CD4-positive, alpha-beta T cell treated with Interleukin-6 at 100 ng/mL for 8 hours (primary cell): ENCODE data around the gene DPYSL5.
"Not testable (repeated sequence)": the region's sequence is repeated elsewhere in the genome, so short reads cannot be mapped to it uniquely, and the experiment has no call there.

Experiments
- DNase-seq: peaks from one replicate; pipeline ENCODE4 v3.0.0-alpha.2; 2020; ENCODE audit warnings: mixed read lengths, low spot score

Gene DPYSL5, protein sequence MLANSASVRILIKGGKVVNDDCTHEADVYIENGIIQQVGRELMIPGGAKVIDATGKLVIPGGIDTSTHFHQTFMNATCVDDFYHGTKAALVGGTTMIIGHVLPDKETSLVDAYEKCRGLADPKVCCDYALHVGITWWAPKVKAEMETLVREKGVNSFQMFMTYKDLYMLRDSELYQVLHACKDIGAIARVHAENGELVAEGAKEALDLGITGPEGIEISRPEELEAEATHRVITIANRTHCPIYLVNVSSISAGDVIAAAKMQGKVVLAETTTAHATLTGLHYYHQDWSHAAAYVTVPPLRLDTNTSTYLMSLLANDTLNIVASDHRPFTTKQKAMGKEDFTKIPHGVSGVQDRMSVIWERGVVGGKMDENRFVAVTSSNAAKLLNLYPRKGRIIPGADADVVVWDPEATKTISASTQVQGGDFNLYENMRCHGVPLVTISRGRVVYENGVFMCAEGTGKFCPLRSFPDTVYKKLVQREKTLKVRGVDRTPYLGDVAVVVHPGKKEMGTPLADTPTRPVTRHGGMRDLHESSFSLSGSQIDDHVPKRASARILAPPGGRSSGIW

GRCh38 chr2:26847655-26848335 lies at the start of gene DPYSL5:
Gene DPYSL5 (plus strand): TSS chr2:26848132. CDS start chr2:26898500, 50,368 bp downstream.
- DNase-seq, result no peak

GRCh38 chr2:26801328-26801727 lies 46.6 kb upstream of the DPYSL5 start:
- no peak for DNase-seq

DNA sequence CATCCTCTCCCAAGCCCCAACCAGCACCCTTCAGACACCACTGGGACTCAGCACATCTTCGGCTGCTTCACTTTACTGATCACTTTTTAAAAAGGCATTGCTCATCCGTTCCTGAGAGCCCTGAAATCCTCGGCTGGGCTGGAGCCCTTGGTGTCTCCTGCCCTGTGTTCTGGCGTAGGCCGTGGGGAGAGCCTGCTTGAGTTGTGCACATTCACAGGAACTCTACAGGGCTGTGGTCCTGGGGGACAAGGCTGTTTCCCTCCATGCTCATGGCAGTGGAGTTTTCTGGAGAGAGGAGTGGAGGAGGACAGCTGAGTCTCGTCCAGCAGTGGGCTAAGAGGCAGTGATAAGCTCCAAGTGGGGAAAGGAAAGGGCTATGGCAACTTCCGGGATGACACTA lies 46.1 kb upstream of the DPYSL5 start:
- no peak for DNase-seq

- DNase-seq, result no peak
Measured at GRCh38 chr2:26805241-26805676, 42.7 kb upstream of the DPYSL5 start.

DNA sequence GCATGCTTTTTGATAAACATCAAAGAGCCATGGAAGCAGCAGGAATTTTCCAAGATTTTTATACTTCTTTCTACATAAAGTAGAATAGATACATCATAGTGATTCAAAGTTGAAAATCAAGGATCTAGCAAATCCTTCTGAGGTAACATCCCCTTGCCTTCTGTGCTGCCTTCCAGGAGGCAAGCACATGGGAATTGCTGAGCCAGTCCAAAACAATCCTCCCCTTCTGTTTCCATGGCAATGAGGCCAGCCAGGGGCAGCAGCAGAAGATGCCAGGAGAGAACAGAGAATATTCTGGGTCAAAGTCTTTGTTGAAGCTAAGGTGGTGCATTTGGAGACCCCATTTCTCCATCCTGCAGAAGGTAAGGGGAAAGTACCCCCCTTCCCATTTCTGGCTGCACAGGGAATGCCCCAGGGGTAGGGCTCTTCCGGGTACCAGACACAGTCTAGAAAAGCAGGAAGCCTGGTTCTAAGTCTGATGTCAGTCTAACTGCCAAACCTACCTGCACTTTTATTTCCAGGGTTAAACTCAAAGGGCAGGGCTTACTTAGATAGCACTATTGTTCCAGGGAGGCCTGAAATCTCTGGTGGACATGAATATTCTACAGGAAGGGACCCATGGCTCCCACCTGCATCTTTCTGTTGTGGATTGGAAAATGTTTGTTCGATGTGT lies 40.0 kb upstream of the DPYSL5 start:
- no peak for DNase-seq

GRCh38 chr2:26809211-26809610 lies 38.7 kb upstream of the DPYSL5 start:
- DNase-seq, result no peak

- DNase-seq, result peak; percentile 27
Measured at GRCh38 chr2:26809876-26810577, 37.9 kb upstream of the DPYSL5 start.

DNA sequence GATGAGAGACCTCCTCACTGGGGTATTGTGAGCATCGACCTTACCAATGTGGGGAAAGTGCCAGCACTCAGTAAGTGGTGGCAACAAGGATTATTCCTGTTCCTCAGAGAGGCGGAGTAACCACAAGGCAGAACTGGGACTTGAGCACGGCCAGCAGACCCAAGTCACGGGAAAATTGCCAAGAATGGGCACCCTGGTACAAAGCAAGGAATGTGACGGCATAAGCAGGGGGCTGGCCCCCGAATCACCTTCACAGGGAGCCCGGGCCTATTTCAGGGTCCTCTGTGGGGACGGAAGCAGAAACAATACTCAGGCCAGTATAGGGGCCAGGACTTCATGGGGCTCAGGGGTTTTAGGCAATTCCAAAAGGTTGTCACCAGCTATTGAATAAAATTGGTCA lies 36.7 kb upstream of the DPYSL5 start:
- no peak for DNase-seq

DNA sequence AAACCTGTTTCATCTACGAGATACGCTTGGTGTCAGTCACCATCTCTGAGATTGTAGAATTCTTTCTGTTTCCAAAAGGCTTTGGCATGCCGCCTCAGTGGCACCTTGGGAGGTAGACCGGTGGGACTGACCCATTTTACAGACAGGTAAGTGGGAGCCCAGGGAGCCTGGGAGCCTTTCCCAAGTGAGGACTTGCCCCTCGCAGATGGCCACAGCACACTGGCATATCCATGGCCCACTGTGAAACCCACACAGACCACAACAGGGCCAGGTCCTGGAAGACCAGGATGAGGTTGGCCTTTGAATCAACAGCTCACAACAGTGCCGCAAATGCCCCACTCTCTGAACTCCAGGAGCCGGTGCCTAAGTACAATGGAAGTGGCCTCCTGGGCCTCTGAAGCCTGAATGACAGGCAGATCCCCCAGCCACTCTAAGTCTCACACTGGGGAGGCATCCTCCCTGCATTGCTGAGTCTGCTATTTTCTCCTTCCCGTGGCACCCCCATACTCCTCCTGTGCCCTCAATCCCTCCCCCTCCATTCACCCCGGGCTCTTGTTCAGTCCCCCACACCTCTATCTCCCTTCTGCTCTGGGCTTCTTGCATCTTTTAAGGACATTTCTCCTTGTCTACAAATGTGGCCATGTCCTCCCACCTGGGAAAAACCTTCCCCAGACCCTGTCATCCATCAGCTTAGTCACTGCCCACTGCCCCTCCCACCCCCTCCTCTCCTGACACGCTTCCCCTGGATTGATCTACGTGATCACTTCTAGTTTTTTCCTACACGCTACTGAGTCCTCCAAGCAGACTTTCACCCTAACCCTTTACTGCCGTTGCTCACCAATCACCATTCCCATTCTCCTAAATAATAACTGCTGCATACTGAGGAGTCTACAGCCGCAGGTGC lies 35.9 kb upstream of the DPYSL5 start:
- DNase-seq, result no peak

GRCh38 chr2:26812731-26813130 lies 35.2 kb upstream of the DPYSL5 start:
- DNase-seq, result no peak

DNA sequence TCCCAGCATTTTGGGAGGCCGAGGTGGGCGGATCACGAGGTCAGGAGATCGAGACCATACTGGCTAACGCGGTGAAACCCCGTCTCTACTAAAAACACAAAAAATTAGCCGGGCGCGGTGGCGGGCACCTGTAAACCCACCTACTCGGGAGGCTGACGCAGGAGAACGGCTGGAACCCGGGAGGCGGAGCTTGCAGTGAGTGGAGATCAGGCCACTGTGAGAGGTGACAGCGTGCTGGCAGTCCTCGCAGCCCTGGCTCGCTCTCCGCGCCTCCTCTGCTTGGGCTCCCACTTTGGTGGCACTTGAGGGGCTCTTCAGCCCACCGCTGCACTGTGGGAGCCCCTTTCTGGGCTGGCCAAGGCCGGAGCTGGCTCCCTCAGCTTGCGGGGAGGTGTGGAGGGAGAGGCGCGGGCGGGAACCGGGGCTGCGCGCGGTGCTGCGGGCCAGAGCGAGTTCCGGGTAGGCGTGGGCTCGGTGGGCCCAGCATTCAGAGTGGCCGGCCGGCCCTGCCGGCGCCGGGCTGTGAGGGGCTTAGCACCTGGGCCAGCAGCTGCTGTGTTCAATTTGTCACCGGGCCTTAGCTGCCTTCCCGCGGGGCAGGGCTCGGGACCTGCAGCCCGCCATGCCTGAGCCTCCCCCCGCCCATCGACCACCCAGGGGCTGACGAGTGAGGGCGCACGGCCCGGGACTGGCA lies 33.7 kb upstream of the DPYSL5 start:
- DNase-seq, result not testable (repeated sequence)

DNA sequence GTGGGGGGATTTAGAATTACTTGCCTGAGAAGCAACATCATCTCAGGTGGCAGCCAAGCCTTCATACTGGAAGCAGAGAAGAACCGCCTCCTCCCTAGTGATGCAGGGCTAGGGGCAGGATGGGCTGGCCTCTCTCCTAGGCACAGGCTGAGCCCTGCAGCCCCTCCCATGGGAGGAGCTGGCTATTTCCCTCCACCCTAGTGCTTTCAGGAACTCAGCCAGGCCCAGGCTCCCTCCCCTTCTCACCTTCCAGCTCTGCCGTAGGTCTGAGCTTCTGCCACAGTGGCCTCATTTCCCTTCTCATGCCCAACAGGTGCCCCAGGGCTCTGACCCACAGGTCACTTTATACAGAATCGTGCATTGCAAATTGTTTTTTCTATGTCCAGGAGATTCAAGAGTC lies 31.0 kb upstream of the DPYSL5 start:
- DNase-seq, result no peak

- DNase-seq, result no peak
Measured at GRCh38 chr2:26818255-26818654, 29.7 kb upstream of the DPYSL5 start.

GRCh38 chr2:26818972-26819371 lies 29.0 kb upstream of the DPYSL5 start:
- no peak for DNase-seq

GRCh38 chr2:26820932-26821331 lies 27.0 kb upstream of the DPYSL5 start:
- DNase-seq, result no peak

DNA sequence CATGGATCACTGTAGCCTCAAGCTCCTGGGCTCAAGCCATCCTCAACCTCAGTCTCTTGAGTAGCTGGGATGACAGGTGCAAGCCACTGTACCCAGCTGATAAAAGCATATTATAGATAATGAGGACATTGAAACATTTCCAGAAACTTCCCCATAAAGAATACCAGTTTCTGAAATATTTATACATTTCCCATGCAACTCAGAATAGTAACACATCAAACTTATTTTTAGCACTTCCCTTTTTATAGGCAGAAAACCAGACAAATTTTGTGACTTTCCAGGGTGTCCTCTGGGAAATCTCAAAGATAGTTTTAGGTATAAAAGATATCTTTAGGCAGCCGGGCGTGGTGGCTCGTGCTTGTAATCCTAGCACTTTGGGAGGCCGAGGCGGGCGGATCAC lies 25.1 kb upstream of the DPYSL5 start:
- DNase-seq, result no peak

- DNase-seq, result no peak
Measured at GRCh38 chr2:26838121-26838906, 9.6 kb upstream of the DPYSL5 start.

- no peak for DNase-seq
Measured at GRCh38 chr2:26840937-26841610, 6.9 kb upstream of the DPYSL5 start.

DNA sequence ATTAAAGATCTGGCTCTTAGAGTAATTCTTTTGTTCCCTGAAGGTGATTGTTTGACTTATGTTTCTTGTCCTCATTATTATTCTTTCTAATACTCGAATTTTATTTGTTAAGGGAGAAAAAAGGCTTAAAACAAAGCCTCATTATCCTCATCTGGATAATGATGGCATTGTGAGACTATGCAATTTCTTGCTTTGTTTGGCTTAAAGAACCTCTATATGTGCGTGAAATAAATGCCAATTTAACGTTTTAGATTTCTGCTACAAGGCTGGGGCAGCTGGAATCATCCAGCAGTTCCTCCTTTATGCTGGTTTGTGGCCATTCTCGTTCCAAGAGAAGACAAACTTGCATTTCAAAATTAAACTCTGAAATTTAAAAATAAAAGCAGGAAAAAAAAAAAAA lies 4.9 kb upstream of the DPYSL5 start:
- DNase-seq, result no peak
